Caco-2 (cell line): ENCODE data around the gene ZFYVE1. TPM values are rescaled to one million over a fixed set of nuclear protein-coding genes. Genes with fewer than 3 reads are reported as not detected.

ENCODE experiments used
- BruUV-seq: library from RNA; stranded (reverse); fragments of 400-500 nt; replicated peaks from 2 replicates; lab custom pipeline; 2021; lab: Mats Ljungman, UMichigan
- CTCF ChIA-PET: fragments of 300-600 bp; sonication (Branson Sonifier 250); formaldehyde crosslinking; loops from one replicate; lab custom pipeline; 2022; ENCODE audit warnings: antibody characterized with exemption; lab: Charles Lee
- POLR2A ChIA-PET: fragments of 300-600 bp; sonication (Branson Sonifier 250); formaldehyde crosslinking; loops from one replicate; lab custom pipeline; 2022; ENCODE audit warnings: antibody characterized with exemption; lab: Charles Lee
- DNase-seq, 2 experiments: peaks; one replicate each; pipeline versions ENCODE4 v3.0.0 to v3.0.0-alpha.2; 2020 to 2022
- H3K27me3 ChIP-seq: replicated peaks from 2 replicates; pipeline ENCODE4 v1.6.0; 2011; ENCODE audit warnings: low read length; ENCODE audit not compliant: control insufficient read depth, insufficient read depth
- H3K36me3 ChIP-seq: 2 replicates; pipeline ENCODE4 v1.5.1; 2011; ENCODE audit warnings: low read length; ENCODE audit not compliant: control insufficient read depth, insufficient read depth
- H3K4me1 ChIP-seq: fragments of 250-450 bp; sonication (Bioruptor Pico); 2 replicates; pipeline ENCODE4 v1.5.1; 2020; ENCODE audit warnings: mild to moderate bottlenecking
- H3K4me3 ChIP-seq: 2 replicates; pipeline ENCODE4 v1.5.1; 2011; ENCODE audit warnings: low read depth, mild to moderate bottlenecking, control low read depth, low read length
- H3K9me3 ChIP-seq: fragments of 250-450 bp; sonication (Bioruptor Pico); 2 replicates; pipeline ENCODE4 v1.5.1; 2020; ENCODE audit warnings: mild to moderate bottlenecking, moderate library complexity
- H3K27ac Mint-ChIP-seq: one replicate; pipeline ENCODE4 v1.8.0; 2022; ENCODE audit warnings: mixed read lengths; ENCODE audit not compliant: unreplicated experiment
- H3K27me3 Mint-ChIP-seq: one replicate; pipeline ENCODE4 v1.8.0; 2022; ENCODE audit warnings: mixed read lengths; ENCODE audit not compliant: insufficient read depth, unreplicated experiment
- H3K36me3 Mint-ChIP-seq: one replicate; pipeline ENCODE4 v1.8.0; 2022; ENCODE audit warnings: mild to moderate bottlenecking, mixed read lengths; ENCODE audit not compliant: insufficient read depth, unreplicated experiment
- H3K4me1 Mint-ChIP-seq: one replicate; pipeline ENCODE4 v1.8.0; 2022; ENCODE audit warnings: low read depth, mixed read lengths; ENCODE audit not compliant: unreplicated experiment
- H3K4me3 Mint-ChIP-seq: one replicate; pipeline ENCODE4 v1.8.0; 2022; ENCODE audit warnings: mild to moderate bottlenecking, moderate library complexity, mixed read lengths; ENCODE audit not compliant: unreplicated experiment
- H3K9me3 Mint-ChIP-seq: one replicate; pipeline ENCODE4 v1.8.0; 2022; ENCODE audit warnings: mixed read lengths; ENCODE audit not compliant: unreplicated experiment
- CTCF ChIP-seq, 2 experiments: fragments of 200-600 bp in 1 of 2; IDR thresholded peaks; 1 replicate in 1 of 2; 2 replicates in 1 of 2; pipeline versions ENCODE4 v1.5.1 to v1.8.0; 2011 to 2022; ENCODE audit warnings: antibody characterized with exemption in 1 of 2, control low read depth in 1 of 2, inconsistent platforms in 1 of 2, low read depth in 1 of 2, low read length in 1 of 2, mild to moderate bottlenecking in 1 of 2, moderate library complexity in 1 of 2; ENCODE audit not compliant: insufficient read depth in 1 of 2, severe bottlenecking in 1 of 2, unreplicated experiment in 1 of 2
- intact Hi-C: fragments of 100-400 bp; cut with micrococcal nuclease; formaldehyde crosslinking; loops from one replicate; pipeline ENCODE4 v1.10.0; 2022; ENCODE audit not compliant: unreplicated experiment
- total RNA-seq: library from RNA; stranded (reverse); gene quantifications from 2 replicates; pipeline ENCODE4 v1.2.3, GENCODE V29; 2022

ZFYVE1 gene
- total RNA-seq, 1 experiment from 2014 or later: 10.8 TPM

GRCh38 chr14:72925815-72926291, 101.1 kb downstream of the ZFYVE1 start:
- Histone ChIP-seq H3K4me3 (peak overlapping the region; percentile 50), H3K27me3 (no peaks in the 10 kb centered on the region), H3K9me3 (no peaks in the 10 kb centered on the region), H3K4me1 (no peaks in the 10 kb centered on the region), H3K36me3 (no peaks in the 10 kb centered on the region)
- no peaks in the 10 kb centered on the region for H3K4me1 Mint-ChIP-seq
- BruUV-seq: no TSS peak
- ChIA-PET CTCF (interaction anchor here (0.8 kb wide), 1 partner anchor 412 kb away, joined by 3 read pairs; no protein-coding TSS in a partner anchor), POLR2A (interaction anchor here (0.6 kb wide), 1 partner anchor 342 kb away, joined by 3 read pairs; no protein-coding TSS in a partner anchor)
- DNase-seq: no peak
- intact Hi-C loops: loop anchor here (1.0 kb wide), 2 partner anchors 32 to 101 kb away; partner anchors contain the start of genes DPF3 and ZFYVE1
- no peaks in the 10 kb centered on the region for H3K9me3 Mint-ChIP-seq
- no peaks in the 10 kb centered on the region for H3K36me3 Mint-ChIP-seq
- H3K4me3 Mint-ChIP-seq: peak overlapping the region; percentile 87
- H3K27me3 Mint-ChIP-seq: peaks cover 6% of the 10 kb centered on the region
- peak overlapping the region; percentile 67 for H3K27ac Mint-ChIP-seq
- TF ChIP-seq CTCF (IDR thresholded peaks at IDR 0.05; ENCODE audit: insufficient read depth in 1 of 2, low read depth in 1 of 2, low read length in 1 of 2, severe bottlenecking in 1 of 2, unreplicated experiment in 1 of 2): no peak

- H3K27me3 Mint-ChIP-seq: peaks cover 6% of the 10 kb centered on the region
- no peak for TF ChIP-seq CTCF (IDR thresholded peaks at IDR 0.05; ENCODE audit: insufficient read depth in 1 of 2, low read depth in 1 of 2, low read length in 1 of 2, severe bottlenecking in 1 of 2, unreplicated experiment in 1 of 2)
- no peaks in the 10 kb centered on the region for H3K4me1 ChIP-seq
- intact Hi-C loops: no loop called here
- ChIA-PET CTCF (no interaction called here), POLR2A (no interaction called here)
- H3K36me3 Mint-ChIP-seq: no peaks in the 10 kb centered on the region
- H3K9me3 Mint-ChIP-seq: no peaks in the 10 kb centered on the region
- H3K9me3 ChIP-seq: no peaks in the 10 kb centered on the region
- peak overlapping the region; percentile 87 for H3K4me3 Mint-ChIP-seq
- no peak overlapping the region for H3K27ac Mint-ChIP-seq
- H3K36me3 ChIP-seq: no peaks in the 10 kb centered on the region
- no TSS peak for BruUV-seq
- no peaks in the 10 kb centered on the region for H3K27me3 ChIP-seq
- peak overlapping the region; percentile 50; the same call in 1 of the 2 replicates for H3K4me3 ChIP-seq
- no peaks in the 10 kb centered on the region for H3K4me1 Mint-ChIP-seq
- DNase-seq: no peak
Observed at GRCh38 chr14:72925171-72925759, 101.6 kb downstream of the ZFYVE1 start.

GRCh38 chr14:72924337-72924736, 102.6 kb downstream of the ZFYVE1 start:
- Mint-ChIP-seq H3K9me3 (no peaks in the 10 kb centered on the region), H3K27me3 (peaks cover 11% of the 10 kb centered on the region), H3K36me3 (no peaks in the 10 kb centered on the region), H3K4me3 (no peak overlapping the region), H3K4me1 (no peaks in the 10 kb centered on the region), H3K27ac (no peak overlapping the region)
- TF ChIP-seq CTCF (IDR thresholded peaks at IDR 0.05; ENCODE audit: insufficient read depth in 1 of 2, low read depth in 1 of 2, low read length in 1 of 2, severe bottlenecking in 1 of 2, unreplicated experiment in 1 of 2): no peak
- no peak for DNase-seq
- Histone ChIP-seq H3K27me3 (no peaks in the 10 kb centered on the region), H3K36me3 (no peaks in the 10 kb centered on the region), H3K4me3 (no peak overlapping the region), H3K4me1 (no peaks in the 10 kb centered on the region), H3K9me3 (no peaks in the 10 kb centered on the region)
- BruUV-seq: no TSS peak
- CTCF ChIA-PET: no interaction called here
- POLR2A ChIA-PET: no interaction called here
- intact Hi-C loops: no loop called here
